Measurements from ENCODE around the gene RASGRF1. TPM values are rescaled to one million over a fixed set of nuclear protein-coding genes. Genes with fewer than 3 reads are reported as not detected.

RASGRF1 gene
- total and polyA plus RNA-seq, 10 donors: 0.50 to 3.4 (median 1.8) TPM

- Histone ChIP-seq H3K4me3 (no peak overlapping the region), H3K36me3 (no peaks in the 10 kb centered on the region), H3K27ac (no peak overlapping the region), H3K9me3 (no peaks in the 10 kb centered on the region), H3K27me3 (replicated peaks in 1 of 7) (no peaks in the 10 kb centered on the region), H3K4me1 (peaks cover 9 to 59% (median 29%) of the 10 kb centered on the region in 6 donors)
- intact Hi-C loops (cut with DNase I; ENCODE audit: low total_unique reads): no loop called here
- DNase-seq: no peak
- 86 to 94% (median 89%) methylated on average over 16 of the region's 16 CpGs for WGBS, 5 donors
- TF ChIP-seq POLR2AphosphoS5 (IDR thresholded peaks at IDR 0.05) (no peak), POLR2A (IDR thresholded peaks at IDR 0.05) (no peak), CTCF (IDR thresholded peaks at IDR 0.05 in 8 of 11, conservative IDR thresholded peaks at IDR 0.05 in 3 of 11) (no peak)
Measured at GRCh38 chr15:79006071-79006470, 84.5 kb downstream of the RASGRF1 start.

- intact Hi-C loops (cut with DNase I; ENCODE audit: low total_unique reads): no loop called here
- 12 to 20% (median 17%) methylated on average over 5 to 6 of the region's 6 CpGs for WGBS, 5 donors
- Histone ChIP-seq H3K27ac (peak overlapping the region in 4 of 8 donors; percentile 39 to 70 (median 55)), H3K4me1 (peaks cover 8 to 50% (median 27%) of the 10 kb centered on the region in 6 donors), H3K9me3 (no peaks in the 10 kb centered on the region), H3K36me3 (no peaks in the 10 kb centered on the region), H3K27me3 (replicated peaks in 1 of 7) (no peaks in the 10 kb centered on the region), H3K4me3 (peak overlapping the region in 1 of 8 donors; percentile 11)
- peak in 2 of 3 donors; percentile 16 to 60 for TF ChIP-seq POLR2AphosphoS5 (IDR thresholded peaks at IDR 0.05)
- no peak for TF ChIP-seq CTCF (IDR thresholded peaks at IDR 0.05 in 8 of 11, conservative IDR thresholded peaks at IDR 0.05 in 3 of 11)
- no peak for DNase-seq
Measured at GRCh38 chr15:79004336-79004735, 86.2 kb downstream of the RASGRF1 start.

- H3K9me3 ChIP-seq: no peaks in the 10 kb centered on the region
- H3K36me3 ChIP-seq: no peaks in the 10 kb centered on the region
- H3K27me3 ChIP-seq (replicated peaks in 1 of 7): no peaks in the 10 kb centered on the region
- H3K4me3 ChIP-seq: peak overlapping the region in 1 of 8 donors; percentile 11
- DNase-seq: no peak
- peak overlapping the region in 4 of 8 donors; percentile 39 to 70 (median 55) for H3K27ac ChIP-seq
- 81 to 89% (median 85%) methylated on average over 24 of the region's 24 CpGs for WGBS, 5 donors
- peaks cover 6 to 46% (median 23%) of the 10 kb centered on the region in 6 donors for H3K4me1 ChIP-seq
- no peak for TF ChIP-seq POLR2A (IDR thresholded peaks at IDR 0.05)
- TF ChIP-seq CTCF (IDR thresholded peaks at IDR 0.05 in 8 of 11, conservative IDR thresholded peaks at IDR 0.05 in 3 of 11): no peak
- no peak for TF ChIP-seq POLR2AphosphoS5 (IDR thresholded peaks at IDR 0.05)
- intact Hi-C loops (cut with DNase I; ENCODE audit: low total_unique reads): no loop called here
Measured at GRCh38 chr15:79003896-79004295, 86.7 kb downstream of the RASGRF1 start.

GRCh38 chr15:79003301-79003700, 87.3 kb downstream of the RASGRF1 start:
- Histone ChIP-seq H3K27me3 (replicated peaks in 1 of 7) (no peaks in the 10 kb centered on the region), H3K27ac (peak overlapping the region in 4 of 8 donors; percentile 39 to 70 (median 55)), H3K4me3 (no peak overlapping the region), H3K9me3 (no peaks in the 10 kb centered on the region), H3K36me3 (no peaks in the 10 kb centered on the region), H3K4me1 (peaks cover 6 to 43% (median 19%) of the 10 kb centered on the region in 6 donors)
- intact Hi-C loops (cut with DNase I; ENCODE audit: low total_unique reads): no loop called here
- DNase-seq: no peak
- 91 to 94% (median 91%) methylated on average over 6 to 9 of the region's 9 CpGs for WGBS, 5 donors
- TF ChIP-seq CTCF (IDR thresholded peaks at IDR 0.05 in 8 of 11, conservative IDR thresholded peaks at IDR 0.05 in 3 of 11) (no peak), POLR2AphosphoS5 (IDR thresholded peaks at IDR 0.05) (no peak), POLR2A (IDR thresholded peaks at IDR 0.05) (no peak)

Data from spleen (tissue), 11 donors.